ENCODE results near the gene PRPF18. TPM values are rescaled to one million over a fixed set of nuclear protein-coding genes. Genes with fewer than 3 reads are reported as not detected.

Gene PRPF18
- total RNA-seq, 1 experiment from 2014 or later, result 10.2 TPM

DNA sequence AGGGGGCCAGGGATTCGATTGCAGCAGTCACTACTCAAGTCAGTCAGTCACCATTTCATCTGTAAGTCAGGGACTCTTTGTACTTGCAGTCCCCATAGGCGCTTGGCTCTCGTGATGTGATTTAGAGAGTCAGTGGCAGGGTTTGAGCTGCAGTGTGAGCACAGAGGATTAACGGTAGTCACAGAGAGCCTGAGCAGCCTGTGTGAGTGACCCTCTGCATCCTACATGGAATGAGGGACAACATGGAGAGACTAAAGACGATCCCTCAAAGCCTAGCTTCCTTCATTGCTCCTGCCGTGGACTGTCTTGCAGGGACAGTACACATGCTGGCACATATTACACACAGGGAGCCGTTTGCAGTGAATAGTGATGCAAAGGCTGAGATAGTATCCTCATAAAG lies 56.3 kb downstream of the PRPF18 start:
- ATAC-seq (no peak), DNase-seq (no peak)
- no peak overlapping the region for H3K27ac ChIP-seq (ENCODE audit: low read length)
- ChIA-PET POLR2A (ENCODE audit: unreplicated experiment) (no interaction called here), CTCF (no interaction called here)
- H3K4me3 ChIP-seq (ENCODE audit: low read length), result no peak overlapping the region
- BruUV-seq (replicated peaks), result no TSS peak
- TF ChIP-seq, protein P1, sequence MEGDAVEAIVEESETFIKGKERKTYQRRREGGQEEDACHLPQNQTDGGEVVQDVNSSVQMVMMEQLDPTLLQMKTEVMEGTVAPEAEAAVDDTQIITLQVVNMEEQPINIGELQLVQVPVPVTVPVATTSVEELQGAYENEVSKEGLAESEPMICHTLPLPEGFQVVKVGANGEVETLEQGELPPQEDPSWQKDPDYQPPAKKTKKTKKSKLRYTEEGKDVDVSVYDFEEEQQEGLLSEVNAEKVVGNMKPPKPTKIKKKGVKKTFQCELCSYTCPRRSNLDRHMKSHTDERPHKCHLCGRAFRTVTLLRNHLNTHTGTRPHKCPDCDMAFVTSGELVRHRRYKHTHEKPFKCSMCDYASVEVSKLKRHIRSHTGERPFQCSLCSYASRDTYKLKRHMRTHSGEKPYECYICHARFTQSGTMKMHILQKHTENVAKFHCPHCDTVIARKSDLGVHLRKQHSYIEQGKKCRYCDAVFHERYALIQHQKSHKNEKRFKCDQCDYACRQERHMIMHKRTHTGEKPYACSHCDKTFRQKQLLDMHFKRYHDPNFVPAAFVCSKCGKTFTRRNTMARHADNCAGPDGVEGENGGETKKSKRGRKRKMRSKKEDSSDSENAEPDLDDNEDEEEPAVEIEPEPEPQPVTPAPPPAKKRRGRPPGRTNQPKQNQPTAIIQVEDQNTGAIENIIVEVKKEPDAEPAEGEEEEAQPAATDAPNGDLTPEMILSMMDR (conservative IDR thresholded peaks at IDR 0.05; ENCODE audit: low read depth, low read length), result no peak
- no peak for TF ChIP-seq EZH2phosphoT487 (IDR thresholded peaks at IDR 0.05; ENCODE audit: borderline replicate concordance, low read length)
- no peak for TF ChIP-seq EZH2 (IDR thresholded peaks at IDR 0.05; ENCODE audit: low read length, unreplicated experiment)
- no peak overlapping the region for H3K4me2 ChIP-seq (ENCODE audit: low read length)
- peaks cover 9% of the 10 kb centered on the region for H3K36me3 ChIP-seq (ENCODE audit: low read depth, low read length)
- H3K9ac ChIP-seq (ENCODE audit: low read length), result no peak overlapping the region
- H3K79me2 ChIP-seq (ENCODE audit: low read length), result no peaks in the 10 kb centered on the region
- no peaks in the 10 kb centered on the region for H3K27me3 ChIP-seq (ENCODE audit: low read length)
- H4K20me1 ChIP-seq (ENCODE audit: low read length), result no peaks in the 10 kb centered on the region
- intact Hi-C loops (cut with micrococcal nuclease), result no loop called here
- 0 out of 2 replicates have a peak, but pooled peaks cover 1% of the 10 kb centered on the region for H3K4me1 ChIP-seq (ENCODE audit: insufficient read depth, low read length)
- no peaks in the 10 kb centered on the region for H3F3A ChIP-seq (ENCODE audit: low read length, unreplicated experiment)
- no peaks in the 10 kb centered on the region for H3K9me2 ChIP-seq (replicated peaks; ENCODE audit: low read length)
- no peak overlapping the region for H2AFZ ChIP-seq (ENCODE audit: low read length)
- no peaks in the 10 kb centered on the region for H3K9me3 ChIP-seq (ENCODE audit: low read length)

DNA sequence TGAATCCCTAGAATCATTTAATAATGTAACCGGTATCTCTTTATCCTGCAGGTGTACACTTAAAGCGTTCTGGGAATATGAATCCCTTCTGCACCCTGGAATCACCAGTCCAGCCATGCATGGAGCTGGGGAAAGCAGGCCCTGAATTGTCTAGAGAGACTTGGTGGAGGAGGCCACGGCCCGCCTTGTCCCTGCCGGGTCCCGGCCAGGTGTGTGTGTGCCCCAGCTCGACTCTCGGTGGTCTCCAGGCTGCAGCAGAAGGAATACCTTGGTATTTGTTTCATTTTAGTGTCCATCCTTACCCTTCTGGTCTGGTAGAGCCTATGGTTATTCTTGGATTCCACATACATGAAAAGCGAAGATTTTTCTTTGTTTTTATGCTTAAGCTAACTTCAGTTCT lies 58.1 kb downstream of the PRPF18 start:
- TF ChIP-seq EZH2phosphoT487 (IDR thresholded peaks at IDR 0.05; ENCODE audit: borderline replicate concordance, low read length), result no peak
- Histone ChIP-seq H4K20me1 (ENCODE audit: low read length) (no peaks in the 10 kb centered on the region), H3K9me2 (replicated peaks; ENCODE audit: low read length) (no peaks in the 10 kb centered on the region), H3K4me3 (ENCODE audit: low read length) (no peak overlapping the region), H3K9me3 (ENCODE audit: low read length) (no peaks in the 10 kb centered on the region), H3K4me1 (ENCODE audit: insufficient read depth, low read length) (no peaks in the 10 kb centered on the region), H3K36me3 (ENCODE audit: low read depth, low read length) (peaks cover 9% of the 10 kb centered on the region), H3K27ac (ENCODE audit: low read length) (no peak overlapping the region), H3K27me3 (ENCODE audit: low read length) (no peaks in the 10 kb centered on the region), H3K79me2 (ENCODE audit: low read length) (no peaks in the 10 kb centered on the region), H3F3A (ENCODE audit: low read length, unreplicated experiment) (no peaks in the 10 kb centered on the region), H2AFZ (ENCODE audit: low read length) (no peak overlapping the region), H3K9ac (ENCODE audit: low read length) (no peak overlapping the region), H3K4me2 (ENCODE audit: low read length) (no peak overlapping the region)
- DNase-seq (no peak), ATAC-seq (no peak)
- CTCF ChIA-PET, result no interaction called here
- intact Hi-C loops (cut with micrococcal nuclease), result no loop called here
- POLR2A ChIA-PET (ENCODE audit: unreplicated experiment), result no interaction called here
- BruUV-seq (replicated peaks), result no TSS peak

- no peak overlapping the region for H3K4me2 ChIP-seq (ENCODE audit: low read length)
- CTCF ChIA-PET, result no interaction called here
- no peaks in the 10 kb centered on the region for H3K79me2 ChIP-seq (ENCODE audit: low read length)
- intact Hi-C loops (cut with micrococcal nuclease), result no loop called here
- no TSS peak for BruUV-seq (replicated peaks)
- POLR2A ChIA-PET (ENCODE audit: unreplicated experiment), result no interaction called here
- no peak overlapping the region for H2AFZ ChIP-seq (ENCODE audit: low read length)
- H3K4me1 ChIP-seq (ENCODE audit: insufficient read depth, low read length), result peaks cover 6% of the 10 kb centered on the region; the same call in 1 of the 2 replicates
- H3K27me3 ChIP-seq (ENCODE audit: low read length), result no peaks in the 10 kb centered on the region
- H3K9me3 ChIP-seq (ENCODE audit: low read length), result no peaks in the 10 kb centered on the region
- H4K20me1 ChIP-seq (ENCODE audit: low read length), result no peaks in the 10 kb centered on the region
- DNase-seq (no peak), ATAC-seq (no peak)
- no peaks in the 10 kb centered on the region for H3K36me3 ChIP-seq (ENCODE audit: low read depth, low read length)
- H3F3A ChIP-seq (ENCODE audit: low read length, unreplicated experiment), result no peaks in the 10 kb centered on the region
- H3K4me3 ChIP-seq (ENCODE audit: low read length), result no peak overlapping the region
- no peak overlapping the region for H3K27ac ChIP-seq (ENCODE audit: low read length)
- TF ChIP-seq EZH2phosphoT487 (IDR thresholded peaks at IDR 0.05; ENCODE audit: borderline replicate concordance, low read length), result no peak
- TF ChIP-seq, protein P1 (conservative IDR thresholded peaks at IDR 0.05; ENCODE audit: low read depth, low read length), result no peak
- TF ChIP-seq EZH2 (IDR thresholded peaks at IDR 0.05; ENCODE audit: low read length, unreplicated experiment), result no peak
- H3K9me2 ChIP-seq (replicated peaks; ENCODE audit: low read length), result no peaks in the 10 kb centered on the region
- no peak overlapping the region for H3K9ac ChIP-seq (ENCODE audit: low read length)
These were observed 61.7 kb downstream of the PRPF18 start for GRCh38 chr10:13648425-13648824.

Data from PC-3 (cell line).